Panc1 (cell line): Measurements from ENCODE around the gene MAPKBP1. TPM values are rescaled to one million over a fixed set of nuclear protein-coding genes. Genes with fewer than 3 reads are reported as not detected.

Experiments used
- ATAC-seq: fragments of 200-7000 bp; cut with Tn5 transposase; 2 replicates; pipeline ENCODE4 v1.9.1; 2020; ENCODE audit warnings: mild to moderate bottlenecking, moderate library complexity
- BruUV-seq: library from RNA; stranded (reverse); fragments of 400-500 nt; replicated peaks from 2 replicates; lab custom pipeline; 2021; lab: Mats Ljungman, UMichigan
- CTCF ChIA-PET: fragments of 300-600 bp; sonication (Branson Sonifier 250); formaldehyde crosslinking; loops from one replicate; lab custom pipeline; 2022; ENCODE audit warnings: antibody characterized with exemption; lab: Charles Lee
- POLR2A ChIA-PET: fragments of 300-600 bp; sonication (Branson Sonifier 250); formaldehyde crosslinking; loops from one replicate; lab custom pipeline; 2022; ENCODE audit warnings: antibody characterized with exemption; lab: Charles Lee
- DNase-seq: peaks from one replicate; pipeline ENCODE4 v3.0.0-alpha.2; 2010; ENCODE audit warnings: low read depth, low spot score
- H3K27ac ChIP-seq: 2 replicates; pipeline ENCODE4 v1.5.1; 2011; ENCODE audit warnings: mild to moderate bottlenecking, low read length, inconsistent platforms
- H3K27me3 ChIP-seq: fragments of 200-500 bp; sonication (Bioruptor generic); 2 replicates; pipeline ENCODE4 v1.6.0; 2014; ENCODE audit warnings: low read length, inconsistent platforms; ENCODE audit not compliant: control insufficient read depth, insufficient read depth
- H3K36me3 ChIP-seq: fragments of 200-500 bp; sonication (Bioruptor generic); 2 replicates; pipeline ENCODE4 v1.5.1; 2014; ENCODE audit warnings: inconsistent platforms, mild to moderate bottlenecking, low read length, moderate library complexity; ENCODE audit not compliant: control insufficient read depth, insufficient read depth
- H3K4me1 ChIP-seq: 2 replicates; pipeline ENCODE4 v1.5.1; 2011; ENCODE audit warnings: inconsistent platforms, mild to moderate bottlenecking, low read length, moderate library complexity; ENCODE audit not compliant: control insufficient read depth, insufficient read depth
- H3K4me3 ChIP-seq, 2 experiments: 2 replicates each; pipeline ENCODE4 v1.5.1; 2011 to 2012; ENCODE audit warnings: low read depth in 2 of 2, low read length in 2 of 2, mild to moderate bottlenecking in 2 of 2, inconsistent platforms in 1 of 2, moderate library complexity in 1 of 2
- H3K9me3 ChIP-seq: fragments of 200-500 bp; sonication (Bioruptor generic); 2 replicates; pipeline ENCODE4 v1.5.1; 2014; ENCODE audit warnings: low read depth, mild to moderate bottlenecking, inconsistent platforms, low read length, moderate library complexity; ENCODE audit not compliant: control insufficient read depth, insufficient read depth
- POLR2AphosphoS5 ChIP-seq: IDR thresholded peaks from 2 replicates; pipeline ENCODE4 v1.6.1; 2012; ENCODE audit warnings: mild to moderate bottlenecking, low read depth, low read length, moderate library complexity
- REST ChIP-seq, 2 experiments: IDR thresholded peaks; 2 replicates each; pipeline ENCODE4 v1.6.1; 2011 to 2012; ENCODE audit warnings: low read depth in 2 of 2, control low read depth in 1 of 2, low read length in 1 of 2, mild to moderate bottlenecking in 1 of 2, moderate library complexity in 1 of 2; ENCODE audit not compliant: insufficient read depth in 1 of 2
- SIN3A ChIP-seq: IDR thresholded peaks from 2 replicates; pipeline ENCODE4 v1.6.1; 2012; ENCODE audit warnings: low read depth, mild to moderate bottlenecking, low read length, moderate library complexity, borderline replicate concordance; ENCODE audit not compliant: insufficient read depth
- TCF7L2 ChIP-seq: IDR thresholded peaks from 2 replicates; pipeline ENCODE4 v1.6.1; 2011; ENCODE audit warnings: mild to moderate bottlenecking, low read depth, low read length, inconsistent platforms
- in situ Hi-C: cut with HindIII; loops from 2 replicates; pipeline ENCODE4 v1.10.0; 2016; ENCODE audit warnings: low sequenced_read_pairs, low pct_unique_long_range_greater_than_20kb
- intact Hi-C: fragments of 100-400 bp; cut with micrococcal nuclease; formaldehyde crosslinking; loops from one replicate; pipeline ENCODE4 v1.10.0; 2022; ENCODE audit not compliant: unreplicated experiment
- total RNA-seq: library from RNA; stranded (reverse); gene quantifications from one replicate; pipeline ENCODE4 v1.2.1, GENCODE V29; 2021; ENCODE audit not compliant: unreplicated experiment
- TF ChIP-seq, protein P1 (sequence below): fragments of 450-650 bp; IDR thresholded peaks from 2 replicates; pipeline ENCODE4 v1.5.1; 2017; ENCODE audit warnings: mild to moderate bottlenecking

MAPKBP1 gene
- total RNA-seq, 1 experiment from 2014 or later, result 38.4 TPM

GRCh38 chr15:41832875-41833274, 58.6 kb downstream of the MAPKBP1 start:
- DNase-seq, result no peak
- ATAC-seq, result no peak
- Histone ChIP-seq H3K4me1 (peaks cover 8% of the 10 kb centered on the region), H3K27ac (no peak overlapping the region), H3K4me3 (no peak overlapping the region), H3K36me3 (no peaks in the 10 kb centered on the region), H3K27me3 (no peaks in the 10 kb centered on the region), H3K9me3 (no peaks in the 10 kb centered on the region)
- intact Hi-C loops, result no loop called here
- POLR2A ChIA-PET, result no interaction called here
- CTCF ChIA-PET, result no interaction called here
- in situ Hi-C loops, result no loop called here
- no TSS peak for BruUV-seq
- TF ChIP-seq TCF7L2 (no peak), POLR2AphosphoS5 (no peak), SIN3A (no peak), REST (IDR thresholded peaks at IDR 0.05; ENCODE audit: insufficient read depth in 1 of 2, low read depth in 2 of 2, low read length in 1 of 2) (no peak)
- TF ChIP-seq, protein P1, sequence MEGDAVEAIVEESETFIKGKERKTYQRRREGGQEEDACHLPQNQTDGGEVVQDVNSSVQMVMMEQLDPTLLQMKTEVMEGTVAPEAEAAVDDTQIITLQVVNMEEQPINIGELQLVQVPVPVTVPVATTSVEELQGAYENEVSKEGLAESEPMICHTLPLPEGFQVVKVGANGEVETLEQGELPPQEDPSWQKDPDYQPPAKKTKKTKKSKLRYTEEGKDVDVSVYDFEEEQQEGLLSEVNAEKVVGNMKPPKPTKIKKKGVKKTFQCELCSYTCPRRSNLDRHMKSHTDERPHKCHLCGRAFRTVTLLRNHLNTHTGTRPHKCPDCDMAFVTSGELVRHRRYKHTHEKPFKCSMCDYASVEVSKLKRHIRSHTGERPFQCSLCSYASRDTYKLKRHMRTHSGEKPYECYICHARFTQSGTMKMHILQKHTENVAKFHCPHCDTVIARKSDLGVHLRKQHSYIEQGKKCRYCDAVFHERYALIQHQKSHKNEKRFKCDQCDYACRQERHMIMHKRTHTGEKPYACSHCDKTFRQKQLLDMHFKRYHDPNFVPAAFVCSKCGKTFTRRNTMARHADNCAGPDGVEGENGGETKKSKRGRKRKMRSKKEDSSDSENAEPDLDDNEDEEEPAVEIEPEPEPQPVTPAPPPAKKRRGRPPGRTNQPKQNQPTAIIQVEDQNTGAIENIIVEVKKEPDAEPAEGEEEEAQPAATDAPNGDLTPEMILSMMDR, result no peak

DNA sequence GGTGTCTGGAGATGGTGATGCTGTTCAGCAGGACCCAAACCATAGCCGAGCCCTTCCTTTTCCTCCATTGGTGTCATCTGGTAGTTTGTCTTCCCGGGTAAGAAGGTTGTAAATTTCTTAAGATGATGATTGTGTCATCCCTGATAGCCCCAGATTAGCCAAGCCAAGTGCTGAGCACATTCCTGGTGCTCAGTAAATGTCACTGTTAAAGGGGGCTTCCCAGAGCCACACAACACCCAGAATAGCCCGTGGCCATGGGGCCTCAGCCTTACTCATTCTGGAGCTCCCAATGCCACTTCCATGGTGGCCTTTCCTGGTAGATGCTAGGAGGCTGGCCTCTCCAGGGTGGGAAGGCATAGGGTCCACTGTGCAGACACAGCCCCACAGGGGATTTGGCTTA, 59.8 kb downstream of the MAPKBP1 start:
- Histone ChIP-seq H3K27ac (no peak overlapping the region), H3K4me3 (no peak overlapping the region)

More for the DNA sequence above, 59.8 kb downstream of the MAPKBP1 start:
- no peak for ATAC-seq
- ChIA-PET POLR2A (no interaction called here), CTCF (no interaction called here)
- in situ Hi-C loops (no loop called here), intact Hi-C loops (no loop called here)
- Histone ChIP-seq H3K4me1 (peaks cover 2% of the 10 kb centered on the region; the same call in 1 of the 2 replicates), H3K36me3 (no peaks in the 10 kb centered on the region), H3K9me3 (no peaks in the 10 kb centered on the region), H3K27me3 (no peaks in the 10 kb centered on the region)
- DNase-seq, result no peak
- TF ChIP-seq SIN3A (no peak), POLR2AphosphoS5 (no peak), TCF7L2 (no peak), REST (IDR thresholded peaks at IDR 0.05; ENCODE audit: insufficient read depth in 1 of 2, low read depth in 2 of 2, low read length in 1 of 2) (no peak)
- TF ChIP-seq, protein P1, result no peak
- BruUV-seq, result no TSS peak
